Activated naive CD4-positive, alpha-beta T cell treated with anti-CD3 and anti-CD28 coated beads, Interleukin-2, amount 50 U/mL, for 24 hours (primary cell): ENCODE data around the gene ATP9A.
"Not testable (repeated sequence)": the region's sequence is repeated elsewhere in the genome, so short reads cannot be mapped to it uniquely, and the experiment has no call there.

ENCODE experiments used
- H3K27ac Mint-ChIP-seq: one replicate; pipeline ENCODE4 v1.8.0; 2021; ENCODE audit warnings: mild to moderate bottlenecking, mixed read lengths
- H3K27me3 Mint-ChIP-seq: one replicate; pipeline ENCODE4 v1.8.0; 2021; ENCODE audit warnings: mixed read lengths
- H3K36me3 Mint-ChIP-seq: one replicate; pipeline ENCODE4 v1.8.0; 2021; ENCODE audit warnings: mixed read lengths
- H3K4me1 Mint-ChIP-seq: one replicate; pipeline ENCODE4 v1.8.0; 2021; ENCODE audit warnings: mixed read lengths
- H3K4me3 Mint-ChIP-seq: one replicate; pipeline ENCODE4 v1.8.0; 2021; ENCODE audit warnings: mild to moderate bottlenecking, mixed read lengths
- H3K9me3 Mint-ChIP-seq: one replicate; pipeline ENCODE4 v1.8.0; 2021; ENCODE audit warnings: mixed read lengths

The ATP9A gene

GRCh38 chr20:51574248-51575033 is 193.7 kb downstream of the ATP9A start:
- H3K4me3 Mint-ChIP-seq = no peak overlapping the region
- no peaks in the 10 kb centered on the region for H3K27me3 Mint-ChIP-seq
- no peak overlapping the region for H3K27ac Mint-ChIP-seq
- peaks cover 1% of the 10 kb centered on the region for H3K36me3 Mint-ChIP-seq
- H3K9me3 Mint-ChIP-seq = no peaks in the 10 kb centered on the region
- no peaks in the 10 kb centered on the region for H3K4me1 Mint-ChIP-seq

- Mint-ChIP-seq H3K9me3 (no peaks in the 10 kb centered on the region), H3K4me3 (no peak overlapping the region), H3K36me3 (peaks cover 1% of the 10 kb centered on the region), H3K4me1 (no peaks in the 10 kb centered on the region), H3K27ac (no peak overlapping the region), H3K27me3 (no peaks in the 10 kb centered on the region)
These were observed 194.5 kb downstream of the ATP9A start for GRCh38 chr20:51573576-51574243.

GRCh38 chr20:51571460-51571794 is 196.8 kb downstream of the ATP9A start:
- no peaks in the 10 kb centered on the region for H3K4me1 Mint-ChIP-seq
- H3K36me3 Mint-ChIP-seq = peaks cover 2% of the 10 kb centered on the region
- H3K27ac Mint-ChIP-seq = no peak overlapping the region
- H3K27me3 Mint-ChIP-seq = no peaks in the 10 kb centered on the region
- no peaks in the 10 kb centered on the region for H3K9me3 Mint-ChIP-seq
- H3K4me3 Mint-ChIP-seq = no peak overlapping the region

GRCh38 chr20:51570739-51571459 is 197.3 kb downstream of the ATP9A start:
- Mint-ChIP-seq H3K9me3 (no peaks in the 10 kb centered on the region), H3K36me3 (peaks cover 2% of the 10 kb centered on the region), H3K27ac (no peak overlapping the region), H3K4me1 (no peaks in the 10 kb centered on the region), H3K4me3 (no peak overlapping the region), H3K27me3 (no peaks in the 10 kb centered on the region)

GRCh38 chr20:51569815-51570738 is 198.1 kb downstream of the ATP9A start:
- H3K4me3 Mint-ChIP-seq = no peak overlapping the region
- H3K9me3 Mint-ChIP-seq = no peaks in the 10 kb centered on the region
- H3K27ac Mint-ChIP-seq = no peak overlapping the region
- H3K27me3 Mint-ChIP-seq = no peaks in the 10 kb centered on the region
- no peaks in the 10 kb centered on the region for H3K4me1 Mint-ChIP-seq
- H3K36me3 Mint-ChIP-seq = peaks cover 2% of the 10 kb centered on the region

- H3K4me1 Mint-ChIP-seq, H3K27ac Mint-ChIP-seq, H3K27me3 Mint-ChIP-seq, H3K9me3 Mint-ChIP-seq, H3K36me3 Mint-ChIP-seq, H3K4me3 Mint-ChIP-seq: not testable (repeated sequence)
These were observed 199.7 kb downstream of the ATP9A start for GRCh38 chr20:51568533-51568932.

GRCh38 chr20:51567622-51568021 is 200.6 kb downstream of the ATP9A start:
- Mint-ChIP-seq H3K27ac (no peak overlapping the region), H3K36me3 (peaks cover 2% of the 10 kb centered on the region), H3K27me3 (peaks cover 8% of the 10 kb centered on the region), H3K9me3 (no peaks in the 10 kb centered on the region), H3K4me3 (no peak overlapping the region), H3K4me1 (peaks cover 7% of the 10 kb centered on the region)

- H3K4me1 Mint-ChIP-seq = peaks cover 12% of the 10 kb centered on the region
- H3K27me3 Mint-ChIP-seq = peaks cover 11% of the 10 kb centered on the region
- H3K27ac Mint-ChIP-seq = no peak overlapping the region
- H3K36me3 Mint-ChIP-seq = peaks cover 2% of the 10 kb centered on the region
- no peaks in the 10 kb centered on the region for H3K9me3 Mint-ChIP-seq
- H3K4me3 Mint-ChIP-seq = no peak overlapping the region
These were observed 201.6 kb downstream of the ATP9A start for GRCh38 chr20:51566594-51566993.

- no peaks in the 10 kb centered on the region for H3K9me3 Mint-ChIP-seq
- peaks cover 22% of the 10 kb centered on the region for H3K4me1 Mint-ChIP-seq
- H3K36me3 Mint-ChIP-seq = peaks cover 2% of the 10 kb centered on the region
- no peak overlapping the region for H3K4me3 Mint-ChIP-seq
- H3K27ac Mint-ChIP-seq = no peak overlapping the region
- peaks cover 19% of the 10 kb centered on the region for H3K27me3 Mint-ChIP-seq
These were observed 202.7 kb downstream of the ATP9A start for GRCh38 chr20:51565298-51566144.

- Mint-ChIP-seq H3K9me3 (no peaks in the 10 kb centered on the region), H3K4me3 (peak overlapping the region; percentile 30), H3K4me1 (peaks cover 32% of the 10 kb centered on the region), H3K36me3 (peaks cover 2% of the 10 kb centered on the region), H3K27ac (no peak overlapping the region), H3K27me3 (peaks cover 32% of the 10 kb centered on the region)
These were observed 204.5 kb downstream of the ATP9A start for GRCh38 chr20:51563486-51564332.

GRCh38 chr20:51563174-51563485 is 205.1 kb downstream of the ATP9A start:
- Mint-ChIP-seq H3K4me3 (peak overlapping the region; percentile 2), H3K27ac (no peak overlapping the region), H3K36me3 (peaks cover 2% of the 10 kb centered on the region), H3K4me1 (peaks cover 32% of the 10 kb centered on the region), H3K9me3 (no peaks in the 10 kb centered on the region), H3K27me3 (peaks cover 32% of the 10 kb centered on the region)

GRCh38 chr20:51562332-51563173 is 205.6 kb downstream of the ATP9A start:
- Mint-ChIP-seq H3K4me1 (peaks cover 32% of the 10 kb centered on the region), H3K27me3 (peaks cover 35% of the 10 kb centered on the region), H3K9me3 (no peaks in the 10 kb centered on the region), H3K36me3 (no peaks in the 10 kb centered on the region), H3K4me3 (peak overlapping the region; percentile 78), H3K27ac (no peak overlapping the region)

- Mint-ChIP-seq H3K9me3 (no peaks in the 10 kb centered on the region), H3K36me3 (no peaks in the 10 kb centered on the region), H3K27me3 (peaks cover 37% of the 10 kb centered on the region), H3K4me1 (peaks cover 32% of the 10 kb centered on the region), H3K27ac (no peak overlapping the region), H3K4me3 (peak overlapping the region; percentile 78)
These were observed 206.2 kb downstream of the ATP9A start for GRCh38 chr20:51562027-51562331.
